RWPE2 (cell line): ENCODE measurements around the gene DNLZ.

ENCODE experiments used
- ATAC-seq: fragments of 200-7000 bp; cut with Tn5 transposase; 3 replicates; pipeline ENCODE4 v1.9.1; 2021; ENCODE audit warnings: low read depth
- DNase-seq: peaks from one replicate; pipeline ENCODE4 v3.0.0-alpha.2; 2020; ENCODE audit warnings: low spot score
- H3K27ac ChIP-seq: fragments of 450-650 bp; 2 replicates; pipeline ENCODE4 v1.5.1; 2017; ENCODE audit warnings: mild to moderate bottlenecking; ENCODE audit not compliant: poor library complexity, severe bottlenecking
- H3K27me3 ChIP-seq: fragments of 250-450 bp; sonication (Bioruptor Pico); 2 replicates; pipeline ENCODE4 v1.5.1; 2021; ENCODE audit warnings: mild to moderate bottlenecking, moderate library complexity; ENCODE audit not compliant: insufficient read depth, poor library complexity, severe bottlenecking
- H3K36me3 ChIP-seq: fragments of 250-450 bp; sonication (Bioruptor Pico); 2 replicates; pipeline ENCODE4 v1.5.1; 2020; ENCODE audit warnings: low read depth, mild to moderate bottlenecking, moderate library complexity
- H3K4me1 ChIP-seq: fragments of 250-450 bp; sonication (Bioruptor Pico); 2 replicates; pipeline ENCODE4 v1.5.1; 2021; ENCODE audit warnings: mild to moderate bottlenecking, moderate library complexity; ENCODE audit not compliant: insufficient read depth, poor library complexity, severe bottlenecking
- H3K4me3 ChIP-seq: fragments of 250-450 bp; sonication (Bioruptor Pico); 2 replicates; pipeline ENCODE4 v1.5.1; 2021; ENCODE audit warnings: mild to moderate bottlenecking, moderate library complexity; ENCODE audit not compliant: severe bottlenecking
- H3K9me3 ChIP-seq: fragments of 250-450 bp; sonication (Bioruptor Pico); 2 replicates; pipeline ENCODE4 v1.5.1; 2021; ENCODE audit warnings: mild to moderate bottlenecking, moderate library complexity; ENCODE audit not compliant: severe bottlenecking
- TF ChIP-seq, protein P1 (sequence below): fragments of 450-650 bp; IDR thresholded peaks from one replicate; pipeline ENCODE4 v1.5.1; 2017; ENCODE audit warnings: mild to moderate bottlenecking, moderate library complexity; ENCODE audit not compliant: poor library complexity, severe bottlenecking

DNLZ gene

GRCh38 chr9:136347472-136348256, 15.9 kb downstream of the DNLZ start:
- no peaks in the 10 kb centered on the region for H3K27me3 ChIP-seq
- peaks cover 3% of the 10 kb centered on the region for H3K4me1 ChIP-seq
- H3K9me3 ChIP-seq = no peaks in the 10 kb centered on the region
- H3K36me3 ChIP-seq = no peaks in the 10 kb centered on the region
- H3K4me3 ChIP-seq = no peak overlapping the region
- TF ChIP-seq, protein P1, sequence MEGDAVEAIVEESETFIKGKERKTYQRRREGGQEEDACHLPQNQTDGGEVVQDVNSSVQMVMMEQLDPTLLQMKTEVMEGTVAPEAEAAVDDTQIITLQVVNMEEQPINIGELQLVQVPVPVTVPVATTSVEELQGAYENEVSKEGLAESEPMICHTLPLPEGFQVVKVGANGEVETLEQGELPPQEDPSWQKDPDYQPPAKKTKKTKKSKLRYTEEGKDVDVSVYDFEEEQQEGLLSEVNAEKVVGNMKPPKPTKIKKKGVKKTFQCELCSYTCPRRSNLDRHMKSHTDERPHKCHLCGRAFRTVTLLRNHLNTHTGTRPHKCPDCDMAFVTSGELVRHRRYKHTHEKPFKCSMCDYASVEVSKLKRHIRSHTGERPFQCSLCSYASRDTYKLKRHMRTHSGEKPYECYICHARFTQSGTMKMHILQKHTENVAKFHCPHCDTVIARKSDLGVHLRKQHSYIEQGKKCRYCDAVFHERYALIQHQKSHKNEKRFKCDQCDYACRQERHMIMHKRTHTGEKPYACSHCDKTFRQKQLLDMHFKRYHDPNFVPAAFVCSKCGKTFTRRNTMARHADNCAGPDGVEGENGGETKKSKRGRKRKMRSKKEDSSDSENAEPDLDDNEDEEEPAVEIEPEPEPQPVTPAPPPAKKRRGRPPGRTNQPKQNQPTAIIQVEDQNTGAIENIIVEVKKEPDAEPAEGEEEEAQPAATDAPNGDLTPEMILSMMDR = no peak
- no peak overlapping the region for H3K27ac ChIP-seq
- no peak for DNase-seq
- ATAC-seq = no peak

GRCh38 chr9:136346927-136347465, 16.5 kb downstream of the DNLZ start:
- Histone ChIP-seq H3K27ac (no peak overlapping the region), H3K36me3 (no peaks in the 10 kb centered on the region), H3K4me1 (peaks cover 3% of the 10 kb centered on the region), H3K4me3 (no peak overlapping the region), H3K9me3 (no peaks in the 10 kb centered on the region), H3K27me3 (no peaks in the 10 kb centered on the region)
- TF ChIP-seq, protein P1 = no peak
- ATAC-seq (no peak), DNase-seq (no peak)

- H3K9me3 ChIP-seq = no peaks in the 10 kb centered on the region
- H3K36me3 ChIP-seq = no peaks in the 10 kb centered on the region
- DNase-seq (no peak), ATAC-seq (peak; percentile 6; the same call in 1 of the 3 replicates)
- H3K4me1 ChIP-seq = peaks cover 3% of the 10 kb centered on the region
- TF ChIP-seq, protein P1 = no peak
- H3K27ac ChIP-seq = no peak overlapping the region
- no peaks in the 10 kb centered on the region for H3K27me3 ChIP-seq
- H3K4me3 ChIP-seq = peak overlapping the region; percentile 7
Observed at GRCh38 chr9:136346157-136346481, 17.4 kb downstream of the DNLZ start.

GRCh38 chr9:136345281-136346156, 18.0 kb downstream of the DNLZ start:
- Histone ChIP-seq H3K27ac (no peak overlapping the region), H3K36me3 (no peaks in the 10 kb centered on the region), H3K27me3 (no peaks in the 10 kb centered on the region)

More at GRCh38 chr9:136345281-136346156, 18.0 kb downstream of the DNLZ start:
- TF ChIP-seq, protein P1 = no peak
- Histone ChIP-seq H3K4me3 (peak overlapping the region; percentile 7), H3K4me1 (peaks cover 3% of the 10 kb centered on the region), H3K9me3 (no peaks in the 10 kb centered on the region)
- ATAC-seq (peak; percentile 38), DNase-seq (no peak)
